HG03520 (cell line): Measurements from ENCODE around the gene NGF.
"Not testable (repeated sequence)": the region's sequence is repeated elsewhere in the genome, so short reads cannot be mapped to it uniquely, and the experiment has no call there.

Source experiments
- ATAC-seq: cut with Tn5 transposase; IDR thresholded peaks from one replicate; pipeline ENCODE4 v1.9.1; 2021; ENCODE audit warnings: mild to moderate bottlenecking, moderate library complexity; ENCODE audit not compliant: unreplicated experiment

NGF gene

DNA sequence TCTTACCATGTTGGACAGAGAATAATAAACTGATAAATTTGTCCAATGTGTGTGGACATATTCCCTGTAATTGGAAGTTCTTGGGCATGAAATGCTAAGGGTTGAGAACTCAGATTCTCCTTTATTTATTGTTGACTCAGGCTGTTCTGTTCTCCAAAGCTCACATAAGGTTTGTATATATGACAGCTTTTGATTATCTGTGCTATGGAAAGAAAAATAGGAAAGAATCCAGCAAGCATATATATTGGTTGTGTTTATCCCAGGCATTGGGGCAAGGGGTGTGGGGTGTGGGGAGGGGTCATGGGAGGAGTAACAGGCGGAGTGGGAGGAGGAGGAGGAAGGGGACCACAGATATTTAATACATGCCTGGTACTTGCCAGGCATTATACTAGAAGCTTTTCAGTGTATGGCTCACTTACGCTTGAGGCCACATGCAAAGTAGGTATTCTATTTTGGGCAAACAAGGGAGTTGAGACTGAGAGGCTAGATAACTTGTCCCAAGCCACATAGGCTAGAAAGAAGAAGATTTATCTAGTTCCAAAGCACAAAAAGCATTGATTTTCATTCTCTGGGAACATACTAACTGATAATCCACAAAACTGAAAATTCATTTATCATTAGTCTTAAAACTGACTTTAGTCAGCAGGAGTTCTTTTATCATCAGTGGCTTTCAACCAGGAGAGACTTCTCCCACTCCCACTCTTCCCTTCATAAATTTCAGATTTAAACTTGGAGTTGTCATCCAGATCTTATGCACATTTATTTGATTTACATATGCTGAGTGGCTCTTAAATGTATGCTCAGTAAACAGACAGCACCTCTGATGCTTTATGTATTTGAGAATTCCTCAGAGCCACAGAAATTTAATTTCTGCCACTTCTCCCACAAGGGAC is 27.2 kb downstream of the NGF start:
- no peak for ATAC-seq

DNA sequence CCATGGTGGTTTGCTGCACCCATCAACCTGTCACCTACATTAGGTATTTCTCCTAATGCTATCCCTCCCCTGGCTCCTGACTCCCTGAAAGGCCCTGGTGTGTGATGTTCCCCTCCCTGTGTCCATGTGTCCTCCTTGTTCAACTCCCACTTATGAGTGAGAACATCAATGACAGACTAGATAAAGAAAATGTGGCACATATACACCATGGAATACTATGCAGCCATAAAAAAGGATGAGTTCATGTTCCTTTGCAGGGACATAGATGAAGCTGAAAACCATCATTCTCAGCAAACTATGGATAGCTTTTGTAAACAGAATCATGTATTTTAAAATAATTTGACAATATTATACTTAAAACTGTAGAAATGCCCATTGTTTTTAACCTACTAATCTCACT is 28.5 kb downstream of the NGF start:
- not testable (repeated sequence) for ATAC-seq

DNA sequence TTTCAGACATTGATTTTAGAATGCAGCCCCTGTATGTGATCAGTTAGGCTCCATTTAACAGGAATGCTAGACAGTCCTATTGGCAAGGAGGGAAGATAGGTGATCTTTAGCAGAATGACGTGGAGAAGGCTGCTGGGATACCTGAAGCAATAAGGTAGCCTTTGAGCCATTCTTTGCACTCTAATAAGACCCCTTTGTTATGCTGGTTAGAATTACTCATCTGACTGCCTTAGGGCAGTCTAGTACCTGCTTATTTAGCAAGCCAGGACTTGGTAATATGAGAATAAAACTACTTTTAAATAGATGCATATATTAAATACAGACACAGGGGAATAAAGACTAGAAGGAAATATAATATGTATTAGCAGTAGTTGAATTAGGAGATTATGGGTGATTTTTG is 29.1 kb downstream of the NGF start:
- no peak for ATAC-seq

DNA sequence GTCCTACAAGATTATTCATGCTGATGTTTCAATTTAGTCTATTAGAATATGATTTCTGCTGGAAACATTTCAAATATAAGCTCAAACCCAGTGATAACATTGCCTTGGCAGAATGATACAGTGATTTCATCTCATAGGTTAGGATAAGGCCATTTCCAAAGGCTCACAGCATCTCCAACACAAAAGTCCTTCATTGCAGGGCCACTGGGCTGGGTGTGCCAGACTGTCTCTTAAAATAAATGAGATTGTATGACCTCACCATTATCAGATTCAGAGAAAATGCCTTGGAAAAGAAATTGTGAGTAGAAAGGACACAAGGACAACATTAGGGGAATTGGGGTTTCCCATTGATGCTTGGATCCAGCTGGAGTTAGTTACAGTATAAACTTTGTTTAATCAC is 30.4 kb downstream of the NGF start:
- ATAC-seq, result no peak

DNA sequence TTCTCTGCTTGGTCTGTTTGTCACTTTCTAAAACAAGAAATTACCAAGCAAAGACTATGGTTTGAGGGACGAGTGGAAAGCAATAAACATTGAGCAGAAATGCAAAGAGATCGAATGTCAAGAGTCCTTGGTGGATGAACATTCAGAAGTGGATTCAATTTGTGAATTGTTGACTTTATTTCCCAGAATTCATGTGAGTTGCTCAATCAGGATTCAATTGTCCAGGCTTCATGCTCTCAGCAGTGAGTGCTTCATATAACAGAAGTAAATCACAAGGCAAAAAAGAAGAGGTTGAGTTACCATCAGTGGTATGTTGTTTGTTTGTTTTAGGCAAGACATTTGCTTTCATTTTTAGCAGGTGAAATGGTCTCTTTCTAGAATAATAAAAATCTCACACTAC is 31.9 kb downstream of the NGF start:
- no peak for ATAC-seq

DNA sequence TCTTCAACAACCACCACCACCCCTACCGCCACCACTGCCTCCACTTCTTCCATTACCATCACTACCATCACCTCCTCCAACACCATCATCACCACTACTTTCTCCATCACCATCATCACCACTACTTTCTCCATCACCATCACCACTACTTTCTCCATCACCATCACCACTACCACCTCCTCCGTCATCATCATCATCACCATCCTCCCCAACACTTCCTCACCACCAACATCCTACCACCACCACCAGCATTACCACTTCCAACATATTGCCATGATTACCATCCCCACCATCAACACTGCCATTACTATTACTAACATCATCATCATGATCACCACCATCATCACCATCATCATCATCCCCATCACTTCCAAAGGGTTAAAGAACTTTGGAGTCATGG is 34.7 kb downstream of the NGF start:
- no peak for ATAC-seq

DNA sequence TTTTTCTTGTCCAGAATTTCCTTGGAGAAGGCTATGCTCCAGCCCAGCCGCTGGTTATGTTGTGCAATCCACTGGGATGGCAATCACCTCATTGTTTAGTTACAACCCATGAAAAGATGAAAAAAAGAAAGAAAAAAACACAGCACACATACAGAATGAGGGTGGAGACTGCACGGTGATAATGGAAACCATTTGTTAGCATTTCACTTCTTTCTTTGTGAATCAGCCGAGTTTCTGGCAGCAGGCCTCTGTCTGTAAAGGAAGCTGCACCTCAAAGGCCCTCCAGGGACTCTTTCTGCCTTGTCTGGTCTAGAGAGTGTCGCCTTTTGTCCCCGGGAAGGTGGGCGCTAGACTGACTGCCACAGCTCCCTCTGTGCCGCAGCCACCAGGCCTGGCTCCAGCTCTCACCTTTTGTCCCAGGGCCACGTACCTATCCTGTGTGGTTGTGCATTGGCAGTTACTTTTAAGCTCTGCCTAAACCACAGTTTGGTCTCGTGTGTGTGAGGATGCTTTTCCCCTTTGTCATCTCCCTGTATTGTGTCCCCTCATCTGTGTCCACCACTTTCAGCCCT is 35.6 kb downstream of the NGF start:
- no peak for ATAC-seq

DNA sequence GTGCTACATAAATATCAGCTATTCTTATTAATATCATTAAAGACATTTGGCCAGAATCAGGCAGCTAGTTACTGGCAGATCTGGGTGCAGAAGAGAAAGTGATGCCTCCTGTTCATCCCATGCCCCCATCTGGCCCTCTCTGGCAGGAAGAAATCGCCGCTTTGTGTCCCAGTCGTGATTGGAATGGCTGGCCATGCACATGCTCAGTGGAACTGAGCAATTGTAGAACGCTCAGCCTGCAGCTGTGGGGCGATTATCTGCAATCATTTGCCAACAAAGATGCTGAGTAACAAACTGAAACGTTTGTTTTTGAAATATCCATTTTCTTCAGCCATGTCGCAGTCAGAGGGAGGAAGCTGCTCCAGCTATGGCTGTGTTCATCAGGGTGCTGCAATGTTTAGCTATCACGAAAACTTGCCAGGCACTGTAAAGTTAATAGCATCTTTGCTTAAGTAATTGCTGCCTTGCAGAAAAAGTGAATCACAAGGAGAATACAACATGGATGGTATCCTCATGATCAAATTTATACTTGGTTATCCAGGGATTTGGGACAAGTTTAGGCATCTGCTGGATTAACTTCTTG is 36.5 kb downstream of the NGF start:
- no peak for ATAC-seq

DNA sequence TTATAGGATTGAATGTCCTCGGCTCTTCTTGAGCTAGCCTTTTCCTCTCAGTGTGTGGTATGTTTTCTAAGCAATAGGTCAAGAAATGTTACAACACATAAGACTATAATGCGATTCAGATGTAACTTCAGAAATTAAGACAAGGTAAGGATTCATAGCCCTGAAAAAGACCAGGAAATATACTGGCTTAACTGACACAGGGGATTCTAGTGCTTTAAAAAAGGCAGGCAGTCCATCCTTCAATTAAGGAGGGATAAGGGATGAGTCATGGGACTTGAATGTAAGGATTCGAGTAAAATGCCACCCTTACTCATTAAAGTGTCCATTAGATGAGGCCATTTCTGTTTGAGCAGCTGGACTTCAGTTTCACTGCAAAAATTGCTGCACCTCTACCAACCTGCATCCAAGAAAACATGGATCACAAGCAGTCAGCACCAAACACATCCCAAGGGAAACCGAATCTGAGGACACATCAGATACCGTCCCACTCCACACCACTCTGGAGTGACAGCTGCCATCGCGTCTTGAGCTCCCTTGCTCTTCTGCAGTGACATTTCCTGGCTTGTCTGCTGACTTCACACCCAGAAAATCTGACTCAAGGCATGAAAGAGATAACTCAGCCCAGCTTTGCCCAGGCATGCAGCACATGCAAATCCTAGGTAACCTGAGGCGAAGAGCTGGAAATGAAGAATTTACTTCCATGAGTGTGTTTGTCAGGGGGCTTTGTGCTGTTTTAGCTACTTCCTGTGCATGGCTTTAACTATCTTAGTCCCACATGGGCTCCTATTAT is 37.8 kb downstream of the NGF start:
- ATAC-seq, result no peak

DNA sequence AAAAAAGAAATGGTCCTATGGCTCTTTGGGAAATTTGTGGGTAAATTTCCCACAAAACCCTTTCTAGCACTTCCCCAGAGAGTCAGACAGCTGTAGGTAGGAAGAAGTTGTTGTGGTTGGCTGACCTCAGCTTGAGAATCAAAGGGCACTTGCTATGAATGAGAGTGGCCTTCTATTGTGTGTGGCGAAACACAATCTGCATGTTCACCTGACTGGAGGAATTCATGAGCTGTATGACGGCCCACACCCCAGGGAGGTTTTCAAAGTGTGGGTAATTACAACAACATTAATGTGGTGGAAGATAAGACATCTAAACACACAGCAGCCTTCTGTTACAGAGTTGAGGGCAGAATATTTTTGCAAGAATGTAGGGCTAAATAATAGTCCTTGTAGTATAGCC is 38.8 kb downstream of the NGF start:
- ATAC-seq, result no peak

DNA sequence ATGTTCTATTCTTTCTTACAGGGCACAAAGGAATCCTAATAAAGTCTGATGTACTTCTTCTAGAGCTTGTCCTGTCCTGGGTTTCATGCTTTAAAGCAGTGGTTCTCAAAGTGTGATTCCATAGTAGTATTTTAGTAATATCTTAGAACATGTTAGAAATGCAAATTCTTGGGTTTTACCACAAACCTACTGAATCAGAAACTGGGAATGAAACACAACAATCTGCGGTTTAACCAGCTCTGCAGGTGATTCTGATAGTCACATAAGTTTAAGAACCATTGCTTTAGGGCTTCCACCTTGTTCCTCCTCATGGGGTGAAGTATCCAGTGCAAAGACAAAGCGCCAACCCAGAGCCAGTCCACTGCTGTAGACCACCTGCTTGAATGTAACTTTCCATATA is 41.1 kb downstream of the NGF start:
- ATAC-seq, result peak; percentile 88

DNA sequence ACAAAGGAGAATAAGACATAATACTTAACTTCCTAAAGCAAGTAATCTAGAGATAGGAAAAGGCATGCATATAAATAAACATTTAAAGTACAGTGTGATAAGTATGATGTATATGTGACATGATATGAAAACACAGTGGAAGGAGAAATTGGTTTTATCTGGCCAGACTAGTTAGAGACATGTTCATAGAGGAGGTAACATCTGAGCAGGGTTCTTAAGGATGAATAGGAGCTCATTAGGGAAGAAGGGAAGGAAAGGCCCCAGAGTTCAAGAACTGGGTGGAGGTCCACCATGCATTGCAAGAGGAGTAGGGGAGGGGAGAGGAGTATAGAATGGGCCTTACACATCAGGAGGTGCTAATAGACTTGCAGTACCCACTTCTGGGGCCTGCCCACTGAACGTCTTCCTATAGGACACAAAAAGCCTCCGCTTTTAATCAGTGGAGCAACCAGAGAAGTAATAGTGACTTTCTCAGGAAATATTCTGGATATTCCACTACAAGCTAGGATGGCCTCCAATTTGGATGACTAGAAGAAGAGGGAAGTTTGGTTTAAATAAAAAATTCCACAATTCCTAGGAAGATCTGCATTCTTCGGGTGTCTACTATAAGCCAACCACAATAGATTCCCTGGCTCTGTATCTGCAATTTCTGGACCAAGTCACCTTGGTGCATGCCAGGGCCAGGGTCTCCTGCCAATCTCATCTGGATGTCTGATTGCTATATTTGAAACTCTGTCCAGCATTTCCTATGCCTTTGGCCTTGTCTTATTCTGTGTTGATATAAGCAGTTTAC is 41.9 kb downstream of the NGF start:
- no peak for ATAC-seq

DNA sequence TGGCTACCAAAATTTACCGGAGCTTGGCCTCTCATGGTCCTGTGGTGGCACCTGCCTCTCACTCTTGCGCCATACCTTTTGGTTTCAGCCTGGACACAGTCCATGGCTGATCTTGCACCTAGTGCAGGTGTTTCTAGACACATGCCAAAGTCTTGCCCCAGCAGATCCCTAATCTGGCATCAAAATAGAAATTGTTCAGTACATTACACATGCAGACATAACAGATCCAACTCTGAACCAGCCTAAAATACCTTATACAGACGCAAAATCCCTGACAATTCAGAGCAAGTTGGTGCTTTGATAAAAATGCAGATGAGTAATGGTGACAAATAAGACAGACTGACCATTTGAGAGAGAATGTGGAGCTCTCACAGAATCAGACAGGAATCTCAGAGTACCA is 44.1 kb downstream of the NGF start:
- no peak for ATAC-seq

DNA sequence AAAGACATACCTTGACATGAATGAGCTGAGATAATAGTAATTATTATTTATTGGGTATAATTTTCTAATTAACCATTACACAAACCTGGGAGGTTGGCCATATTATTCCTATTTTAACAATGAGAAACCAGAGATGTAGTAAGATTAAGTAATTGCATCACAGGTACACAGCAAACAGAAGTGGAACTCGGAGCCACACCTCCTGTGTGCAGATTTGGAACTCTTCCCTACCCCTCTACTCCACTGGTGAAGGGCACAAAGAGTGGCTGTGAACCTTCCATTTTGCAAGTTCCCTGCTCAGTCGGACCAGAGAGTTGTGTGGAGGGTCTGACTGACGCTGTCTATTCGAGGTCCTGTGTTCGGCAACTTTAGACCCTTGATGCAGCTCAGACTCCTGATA is 45.0 kb downstream of the NGF start:
- no peak for ATAC-seq

DNA sequence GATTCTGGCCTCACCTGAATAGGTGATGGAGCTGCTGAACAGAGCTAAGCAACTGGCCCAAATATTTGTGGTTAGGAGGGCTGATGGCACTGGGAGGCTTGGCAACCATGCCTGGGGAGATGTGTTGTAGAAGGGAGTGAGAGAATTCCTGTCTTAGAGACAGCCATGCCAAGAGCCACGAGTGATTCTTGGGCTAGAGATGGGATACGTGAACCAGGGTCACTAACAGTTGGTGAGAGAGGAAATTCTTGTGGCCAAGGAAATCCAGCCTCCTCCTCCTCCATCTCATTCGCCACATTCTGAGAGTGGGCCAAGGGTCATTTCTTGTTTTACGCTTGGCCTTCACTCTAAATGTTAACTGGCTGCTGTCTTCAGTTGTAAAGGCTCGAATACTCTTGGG is 46.3 kb downstream of the NGF start:
- no peak for ATAC-seq

DNA sequence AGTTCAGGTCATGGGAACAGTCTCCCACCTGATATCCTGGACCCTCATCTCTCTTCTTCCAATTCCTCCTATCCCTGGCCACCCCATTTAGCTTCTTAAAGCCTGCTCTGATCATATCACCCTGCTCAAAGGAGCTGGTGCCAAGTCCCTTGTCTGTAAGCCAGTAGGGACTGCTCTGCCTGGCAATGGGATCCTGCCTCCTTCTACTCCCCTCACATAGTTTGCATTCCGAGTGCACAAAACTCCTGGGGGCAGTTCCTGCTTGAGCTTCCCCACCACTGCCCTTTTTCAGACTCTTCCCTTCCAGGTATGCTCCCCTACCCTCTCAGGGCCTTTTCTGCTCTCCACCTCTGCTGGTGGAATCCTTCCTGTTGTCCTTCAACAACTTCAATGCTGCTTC is 48.1 kb downstream of the NGF start:
- ATAC-seq, result no peak

DNA sequence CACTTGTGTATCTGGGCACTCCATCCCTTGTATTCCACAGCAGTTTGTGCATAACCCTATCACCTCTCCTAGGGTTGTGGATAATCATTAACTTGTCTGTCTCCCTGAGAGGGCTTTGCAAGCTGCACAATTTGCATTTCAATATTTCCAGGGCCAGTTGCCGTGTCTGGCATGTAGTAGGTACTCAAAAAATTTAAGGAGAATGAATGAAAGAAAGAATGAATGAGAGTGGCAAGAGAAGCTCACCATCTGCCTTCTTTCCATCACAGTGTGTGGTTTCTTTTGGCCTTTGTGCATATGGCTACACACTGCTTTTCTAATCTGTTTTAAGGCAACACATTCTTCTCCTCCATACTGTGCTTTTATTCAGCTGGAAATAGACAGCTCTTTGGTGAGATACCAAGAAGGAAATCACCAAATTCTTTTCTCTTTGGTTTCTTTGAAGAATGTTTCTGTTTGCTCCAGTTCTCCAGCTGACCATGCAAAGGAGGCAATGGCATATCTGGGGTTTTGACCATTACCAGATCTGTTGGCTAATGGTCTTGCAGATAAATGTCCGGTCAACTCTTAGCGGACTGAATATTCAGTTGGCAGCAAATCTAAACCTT is 49.4 kb downstream of the NGF start:
- ATAC-seq, result no peak

DNA sequence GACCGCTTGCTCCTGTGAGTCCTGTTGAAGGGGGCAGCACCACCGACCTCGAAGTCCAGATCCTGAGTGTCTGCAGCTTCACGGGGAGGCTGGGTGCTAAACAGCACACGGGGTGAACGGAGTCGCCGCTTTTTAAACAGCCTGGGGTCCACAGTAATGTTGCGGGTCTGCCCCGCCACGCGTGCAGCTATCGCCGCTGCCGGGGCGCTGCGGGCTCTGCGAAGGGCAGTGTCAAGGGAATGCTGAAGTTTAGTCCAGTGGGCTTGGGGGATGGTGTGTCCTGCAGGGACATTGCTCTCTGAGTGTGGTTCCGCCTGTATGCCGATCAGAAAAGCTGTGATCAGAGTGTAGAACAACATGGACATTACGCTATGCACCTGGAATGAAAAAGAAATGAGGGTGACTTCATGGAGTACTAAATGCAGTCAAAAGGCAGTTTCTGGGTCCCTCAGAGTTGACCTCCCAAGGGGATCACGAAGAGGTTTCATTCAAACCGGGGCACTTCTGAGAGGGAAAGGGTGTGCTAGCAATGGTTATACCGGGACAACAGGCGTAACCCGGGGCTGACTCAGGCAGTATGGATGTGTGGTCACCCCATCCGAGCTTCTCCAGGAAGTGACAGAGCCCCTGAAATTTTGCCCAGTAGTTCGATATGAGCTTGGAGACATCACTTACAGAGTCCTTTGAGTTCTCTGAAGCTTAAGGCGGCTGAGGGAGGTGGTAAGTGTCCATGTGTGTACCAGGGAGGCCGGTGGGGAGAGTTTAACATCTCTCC is 51.4 kb downstream of the NGF start:
- ATAC-seq, result no peak

DNA sequence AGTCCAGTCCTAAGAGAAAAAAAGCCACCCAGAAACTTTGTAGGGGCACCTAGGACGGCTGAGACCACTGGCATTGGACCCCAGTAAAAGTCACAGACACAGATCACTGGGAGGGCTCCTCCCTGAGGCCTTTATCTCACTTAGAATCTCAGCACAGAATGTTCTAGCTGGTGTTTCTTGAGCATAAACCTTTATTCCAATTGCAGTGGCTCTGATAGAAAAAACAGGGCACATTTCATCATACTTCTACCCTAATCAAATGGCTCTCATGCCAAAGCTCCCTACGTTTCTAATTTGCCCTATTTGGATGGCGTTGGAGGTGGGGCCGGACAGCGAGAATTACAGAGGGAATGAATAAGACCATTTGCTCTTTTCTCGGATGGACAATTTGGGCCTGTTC is 53.8 kb downstream of the NGF start:
- ATAC-seq, result no peak
